Neural crest cell (in vitro differentiated cells): ENCODE data around the gene GPR75. TPM values are rescaled to one million over a fixed set of nuclear protein-coding genes. Genes with fewer than 3 reads are reported as not detected.

Experiments
- DNase-seq: peaks from one replicate; pipeline ENCODE4 v3.0.0; 2021; ENCODE audit warnings: low read depth, mixed read lengths, low spot score
- H3K27ac Mint-ChIP-seq: one replicate; pipeline ENCODE4 v1.8.0; 2021; ENCODE audit warnings: mild to moderate bottlenecking, mixed read lengths; ENCODE audit not compliant: unreplicated experiment
- H3K27me3 Mint-ChIP-seq: 2 replicates; pipeline ENCODE4 v1.8.0; 2021; ENCODE audit warnings: low read depth, mild to moderate bottlenecking, mixed read lengths
- H3K36me3 Mint-ChIP-seq: 2 replicates; pipeline ENCODE4 v1.8.0; 2021; ENCODE audit warnings: low read depth, mild to moderate bottlenecking, mixed read lengths
- H3K4me1 Mint-ChIP-seq: 2 replicates; pipeline ENCODE4 v1.8.0; 2021; ENCODE audit warnings: mixed read lengths
- H3K4me3 Mint-ChIP-seq: one replicate; pipeline ENCODE4 v1.8.0; 2021; ENCODE audit warnings: mild to moderate bottlenecking, mixed read lengths
- H3K9me3 Mint-ChIP-seq: 2 replicates; pipeline ENCODE4 v1.8.0; 2021; ENCODE audit warnings: mixed read lengths
- total RNA-seq: library from RNA; stranded (reverse); gene quantifications from 2 replicates; pipeline ENCODE4 v1.2.1, GENCODE V29; 2021
- TF ChIP-seq, protein P1 (sequence below): fragments of 200-600 bp; sonication (generic); conservative IDR thresholded peaks from 2 replicates; pipeline ENCODE4 v1.5.0; 2021; ENCODE audit warnings: antibody characterized with exemption, mild to moderate bottlenecking

GPR75 gene
- total RNA-seq, 1 donor from 2014 or later: 4.7 TPM

DNA sequence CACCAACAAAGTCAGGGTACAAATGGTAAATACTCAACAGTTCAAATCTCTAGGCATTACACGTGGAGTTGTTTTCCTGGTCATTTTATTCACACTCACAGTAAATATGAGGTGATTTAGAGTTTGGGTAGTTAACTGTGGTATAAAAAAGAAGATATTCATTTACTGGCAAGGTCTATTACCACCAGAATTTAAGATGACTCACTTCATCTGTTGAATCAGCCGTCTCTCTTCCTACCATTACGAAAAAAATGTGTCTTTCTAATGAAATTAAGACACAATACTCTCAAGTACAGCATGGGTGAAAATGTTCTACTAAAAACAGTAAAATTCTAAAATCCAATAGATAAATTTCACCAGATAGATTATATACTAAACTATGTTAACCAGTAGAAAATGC, 21.0 kb upstream of the GPR75 start:
- Mint-ChIP-seq H3K9me3 (no peaks in the 10 kb centered on the region), H3K27me3 (no peaks in the 10 kb centered on the region), H3K36me3 (peaks cover 36% of the 10 kb centered on the region), H3K27ac (no peak overlapping the region), H3K4me3 (no peak overlapping the region), H3K4me1 (peaks cover 9% of the 10 kb centered on the region)
- DNase-seq: no peak
- TF ChIP-seq, protein P1, sequence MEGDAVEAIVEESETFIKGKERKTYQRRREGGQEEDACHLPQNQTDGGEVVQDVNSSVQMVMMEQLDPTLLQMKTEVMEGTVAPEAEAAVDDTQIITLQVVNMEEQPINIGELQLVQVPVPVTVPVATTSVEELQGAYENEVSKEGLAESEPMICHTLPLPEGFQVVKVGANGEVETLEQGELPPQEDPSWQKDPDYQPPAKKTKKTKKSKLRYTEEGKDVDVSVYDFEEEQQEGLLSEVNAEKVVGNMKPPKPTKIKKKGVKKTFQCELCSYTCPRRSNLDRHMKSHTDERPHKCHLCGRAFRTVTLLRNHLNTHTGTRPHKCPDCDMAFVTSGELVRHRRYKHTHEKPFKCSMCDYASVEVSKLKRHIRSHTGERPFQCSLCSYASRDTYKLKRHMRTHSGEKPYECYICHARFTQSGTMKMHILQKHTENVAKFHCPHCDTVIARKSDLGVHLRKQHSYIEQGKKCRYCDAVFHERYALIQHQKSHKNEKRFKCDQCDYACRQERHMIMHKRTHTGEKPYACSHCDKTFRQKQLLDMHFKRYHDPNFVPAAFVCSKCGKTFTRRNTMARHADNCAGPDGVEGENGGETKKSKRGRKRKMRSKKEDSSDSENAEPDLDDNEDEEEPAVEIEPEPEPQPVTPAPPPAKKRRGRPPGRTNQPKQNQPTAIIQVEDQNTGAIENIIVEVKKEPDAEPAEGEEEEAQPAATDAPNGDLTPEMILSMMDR: no peak

DNA sequence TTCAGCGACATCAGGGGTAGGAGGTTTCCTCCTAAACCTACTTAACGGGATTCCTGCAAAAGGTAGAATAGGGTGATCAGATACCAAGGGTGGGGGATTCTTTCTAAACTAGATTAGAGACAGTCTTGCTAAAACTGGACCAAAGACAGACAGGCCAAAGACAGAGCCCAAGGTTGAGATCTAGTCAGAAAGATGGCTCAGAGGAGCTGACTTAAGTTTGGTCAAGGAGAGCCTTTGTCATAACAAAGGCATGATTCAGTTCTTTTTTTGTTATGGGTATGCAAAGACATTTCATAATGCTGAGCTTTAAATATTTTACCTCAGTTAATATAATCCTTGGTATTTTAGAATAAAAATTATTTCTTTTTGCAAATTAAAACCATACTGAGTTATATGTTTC, 17.8 kb upstream of the GPR75 start:
- Mint-ChIP-seq H3K4me1 (peaks cover 9% of the 10 kb centered on the region), H3K4me3 (no peak overlapping the region), H3K9me3 (no peaks in the 10 kb centered on the region), H3K36me3 (peaks cover 20% of the 10 kb centered on the region), H3K27ac (no peak overlapping the region), H3K27me3 (no peaks in the 10 kb centered on the region)
- no peak for DNase-seq
- TF ChIP-seq, protein P1: no peak

DNA sequence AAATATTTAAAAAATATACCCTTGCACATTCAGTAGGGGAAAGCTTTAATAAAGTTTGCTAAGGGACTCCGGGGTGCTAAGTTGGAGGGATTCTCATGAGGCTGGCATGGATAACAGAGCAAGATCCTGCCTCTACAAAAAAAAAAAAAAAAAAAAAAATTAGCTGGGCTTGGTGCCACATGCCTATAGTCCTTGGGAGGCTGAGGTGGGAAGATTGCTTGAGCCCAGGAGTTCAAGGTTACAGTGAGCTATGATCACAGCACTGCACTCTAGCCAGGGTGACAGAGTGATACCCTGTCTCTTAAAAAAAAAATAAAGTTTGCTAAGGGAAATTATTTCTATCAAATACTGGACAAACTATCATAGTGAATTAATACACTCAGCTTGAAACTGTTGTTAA, 17.3 kb upstream of the GPR75 start:
- DNase-seq: no peak
- Mint-ChIP-seq H3K27me3 (no peaks in the 10 kb centered on the region), H3K4me3 (no peak overlapping the region), H3K4me1 (peaks cover 9% of the 10 kb centered on the region), H3K9me3 (no peaks in the 10 kb centered on the region), H3K36me3 (peaks cover 16% of the 10 kb centered on the region), H3K27ac (no peak overlapping the region)
- TF ChIP-seq, protein P1: no peak

DNA sequence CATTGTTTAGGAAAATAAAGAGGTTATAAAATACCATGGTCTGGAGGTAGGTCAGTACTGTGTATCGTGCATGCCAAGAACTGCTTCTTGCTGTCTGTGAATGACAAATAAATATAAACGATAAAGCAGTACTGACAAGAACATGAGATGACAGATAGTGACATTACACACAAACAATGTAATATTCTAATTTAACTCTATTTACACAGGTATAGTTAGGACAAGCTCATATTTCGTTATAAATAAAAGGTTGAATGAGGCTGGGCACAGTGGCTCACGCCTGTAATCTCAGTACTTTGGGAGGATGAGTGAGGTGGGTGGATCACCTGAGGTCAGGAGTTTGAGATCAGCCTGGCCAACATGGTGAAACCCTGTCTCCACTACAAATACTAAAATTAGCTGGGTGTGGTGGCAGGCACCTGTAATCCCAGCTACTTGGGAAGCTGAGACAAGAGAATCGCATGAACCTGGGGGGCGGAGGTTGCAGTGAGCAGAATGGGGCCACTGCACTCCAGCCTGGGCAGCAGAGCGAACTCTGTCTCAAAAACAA, 14.7 kb upstream of the GPR75 start:
- Mint-ChIP-seq H3K36me3 (peaks cover 12% of the 10 kb centered on the region), H3K4me3 (no peak overlapping the region), H3K27ac (no peak overlapping the region), H3K4me1 (peaks cover 9% of the 10 kb centered on the region), H3K9me3 (no peaks in the 10 kb centered on the region), H3K27me3 (no peaks in the 10 kb centered on the region)
- TF ChIP-seq, protein P1: no peak
- no peak for DNase-seq

DNA sequence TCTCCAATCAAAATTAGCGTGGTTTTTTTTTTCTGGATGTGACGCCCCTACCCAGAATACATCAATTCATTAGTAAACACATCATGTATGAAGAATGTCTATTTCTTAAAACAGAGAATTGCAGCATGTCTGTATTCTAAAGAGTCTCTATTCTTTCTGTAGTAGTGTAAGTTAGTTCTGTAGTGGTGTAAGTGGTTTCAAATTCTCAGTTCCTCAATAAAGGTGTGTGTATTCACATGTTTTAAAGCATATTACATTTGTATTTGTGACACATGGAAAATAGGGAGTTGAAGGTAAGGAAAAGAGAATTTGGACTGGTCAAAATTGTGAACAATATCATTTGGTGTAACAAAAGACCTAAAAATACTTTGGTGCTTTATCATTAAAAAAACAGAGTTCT, 8.0 kb upstream of the GPR75 start:
- DNase-seq: no peak
- TF ChIP-seq, protein P1: no peak
- Mint-ChIP-seq H3K27ac (no peak overlapping the region), H3K4me1 (no peaks in the 10 kb centered on the region), H3K9me3 (no peaks in the 10 kb centered on the region), H3K4me3 (no peak overlapping the region), H3K27me3 (no peaks in the 10 kb centered on the region), H3K36me3 (peaks cover 9% of the 10 kb centered on the region)

DNA sequence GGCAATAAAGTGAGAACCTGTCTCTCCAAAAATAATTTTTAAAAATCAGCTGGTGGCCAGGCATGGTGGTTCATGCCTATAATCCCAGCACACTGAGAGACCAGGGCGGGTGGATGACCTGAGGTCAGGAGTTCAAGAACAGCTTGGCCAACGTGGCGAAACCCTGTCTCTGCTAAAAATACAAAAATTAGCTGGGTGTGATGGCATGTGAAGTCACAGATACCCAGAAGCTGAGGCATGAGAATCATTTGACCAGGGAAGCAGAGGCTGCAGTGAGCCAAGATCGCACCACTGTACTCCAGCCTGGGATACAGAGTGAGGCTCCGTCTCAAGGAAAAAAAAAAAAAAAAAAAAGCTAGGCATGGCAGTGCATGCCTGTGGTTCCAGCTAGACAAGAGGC, 7.4 kb upstream of the GPR75 start:
- Mint-ChIP-seq H3K4me3 (no peak overlapping the region), H3K27me3 (no peaks in the 10 kb centered on the region), H3K27ac (no peak overlapping the region), H3K36me3 (peaks cover 12% of the 10 kb centered on the region), H3K4me1 (no peaks in the 10 kb centered on the region), H3K9me3 (no peaks in the 10 kb centered on the region)
- no peak for DNase-seq
- TF ChIP-seq, protein P1: no peak
